ENCODE data around the gene KCNAB1.

- TF ChIP-seq, protein P1, sequence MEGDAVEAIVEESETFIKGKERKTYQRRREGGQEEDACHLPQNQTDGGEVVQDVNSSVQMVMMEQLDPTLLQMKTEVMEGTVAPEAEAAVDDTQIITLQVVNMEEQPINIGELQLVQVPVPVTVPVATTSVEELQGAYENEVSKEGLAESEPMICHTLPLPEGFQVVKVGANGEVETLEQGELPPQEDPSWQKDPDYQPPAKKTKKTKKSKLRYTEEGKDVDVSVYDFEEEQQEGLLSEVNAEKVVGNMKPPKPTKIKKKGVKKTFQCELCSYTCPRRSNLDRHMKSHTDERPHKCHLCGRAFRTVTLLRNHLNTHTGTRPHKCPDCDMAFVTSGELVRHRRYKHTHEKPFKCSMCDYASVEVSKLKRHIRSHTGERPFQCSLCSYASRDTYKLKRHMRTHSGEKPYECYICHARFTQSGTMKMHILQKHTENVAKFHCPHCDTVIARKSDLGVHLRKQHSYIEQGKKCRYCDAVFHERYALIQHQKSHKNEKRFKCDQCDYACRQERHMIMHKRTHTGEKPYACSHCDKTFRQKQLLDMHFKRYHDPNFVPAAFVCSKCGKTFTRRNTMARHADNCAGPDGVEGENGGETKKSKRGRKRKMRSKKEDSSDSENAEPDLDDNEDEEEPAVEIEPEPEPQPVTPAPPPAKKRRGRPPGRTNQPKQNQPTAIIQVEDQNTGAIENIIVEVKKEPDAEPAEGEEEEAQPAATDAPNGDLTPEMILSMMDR (IDR thresholded peaks at IDR 0.05; ENCODE audit: control extremely low read depth in 1 of 3, insufficient read depth in 1 of 3, low read depth in 1 of 3, low read length in 3 of 3): no peak
- TF ChIP-seq EGR1 (IDR thresholded peaks at IDR 0.05; ENCODE audit: borderline replicate concordance, low read depth, low read length): no peak
- TF ChIP-seq POLR2AphosphoS5 (IDR thresholded peaks at IDR 0.05; ENCODE audit: low read depth, low read length): no peak
- TF ChIP-seq POLR2A (IDR thresholded peaks at IDR 0.05; ENCODE audit: control extremely low read depth in 1 of 2, low read depth in 2 of 2, low read length in 2 of 2): no peak
- TF ChIP-seq CREB1 (IDR thresholded peaks at IDR 0.05): no peak
- TF ChIP-seq SP4 (IDR thresholded peaks at IDR 0.05; ENCODE audit: low read length): no peak
Observed at GRCh38 chr3:156471431-156471830, 351.1 kb downstream of the KCNAB1 start.

Measured in H1 (cell line).